ENCODE results near the gene GATAD2B. TPM values are rescaled to one million over a fixed set of nuclear protein-coding genes. Genes with fewer than 3 reads are reported as not detected.

Gene GATAD2B
- total and polyA plus RNA-seq, 7 donors = 1.8 to 37.4 (median 16.4) TPM

- TF ChIP-seq POLR2AphosphoS5 (IDR thresholded peaks at IDR 0.05) (no peak), CTCF (IDR thresholded peaks at IDR 0.05) (no peak), EP300 (IDR thresholded peaks at IDR 0.05) (no peak), POLR2A (IDR thresholded peaks at IDR 0.05) (no peak)
- Histone ChIP-seq H3K4me3 (no peak overlapping the region), H3K4me1 (no peaks in the 10 kb centered on the region), H3K27ac (no peak overlapping the region), H3K9me3 (no peaks in the 10 kb centered on the region), H3K27me3 (no peaks in the 10 kb centered on the region), H3K36me3 (peaks cover 0 to 31% (median 15%) of the 10 kb centered on the region in 4 donors)
- no peak for DNase-seq
- intact Hi-C loops (cut with DNase I) = no loop called here
- WGBS, 2 donors = 88 to 93% methylated on average over 6 of the region's 6 CpGs
Measured at GRCh38 chr1:153827168-153827964, 95.4 kb downstream of the GATAD2B start.

- peaks cover 0 to 6% (median 2%) of the 10 kb centered on the region in 4 donors for H3K4me1 ChIP-seq
- no peak overlapping the region for H3K27ac ChIP-seq
- H3K4me3 ChIP-seq = no peak overlapping the region
- 88 to 92% methylated on average over 2 of the region's 2 CpGs for WGBS, 2 donors
- DNase-seq = no peak
- peaks cover 25 to 52% (median 34%) of the 10 kb centered on the region in 4 donors for H3K36me3 ChIP-seq
- intact Hi-C loops (cut with DNase I) = no loop called here
- TF ChIP-seq CTCF (IDR thresholded peaks at IDR 0.05) = no peak
- TF ChIP-seq POLR2AphosphoS5 (IDR thresholded peaks at IDR 0.05) = no peak
- no peak for TF ChIP-seq EP300 (IDR thresholded peaks at IDR 0.05)
- no peak for TF ChIP-seq POLR2A (IDR thresholded peaks at IDR 0.05)
- H3K27me3 ChIP-seq = no peaks in the 10 kb centered on the region
- H3K9me3 ChIP-seq = no peaks in the 10 kb centered on the region
Measured at GRCh38 chr1:153818876-153819275, 103.9 kb downstream of the GATAD2B start.

GRCh38 chr1:153816283-153816889 lies 106.4 kb downstream of the GATAD2B start:
- 94 to 96% methylated on average over 13 of the region's 13 CpGs for WGBS, 2 donors
- H3K4me1 ChIP-seq = peaks cover 0 to 3% (median under 1%) of the 10 kb centered on the region in 4 donors
- DNase-seq = no peak
- no peak for TF ChIP-seq POLR2AphosphoS5 (IDR thresholded peaks at IDR 0.05)
- H3K4me3 ChIP-seq = no peak overlapping the region
- H3K27me3 ChIP-seq = no peaks in the 10 kb centered on the region
- H3K9me3 ChIP-seq = no peaks in the 10 kb centered on the region
- intact Hi-C loops (cut with DNase I) = no loop called here
- H3K36me3 ChIP-seq = peaks cover 39 to 77% (median 56%) of the 10 kb centered on the region in 4 donors
- no peak overlapping the region for H3K27ac ChIP-seq

- no peak overlapping the region for H3K4me3 ChIP-seq
- H3K4me1 ChIP-seq = peaks cover 0 to 4% (median 0%) of the 10 kb centered on the region in 4 donors
- no peaks in the 10 kb centered on the region for H3K9me3 ChIP-seq
- H3K27ac ChIP-seq = peak overlapping the region; percentile 22 to 40 (median 36)
- no peak for DNase-seq
- H3K27me3 ChIP-seq = no peaks in the 10 kb centered on the region
- peaks cover 11 to 47% (median 30%) of the 10 kb centered on the region in 4 donors for H3K36me3 ChIP-seq
- intact Hi-C loops (cut with DNase I) = no loop called here
- no peak for TF ChIP-seq CTCF (IDR thresholded peaks at IDR 0.05)
- no peak for TF ChIP-seq POLR2AphosphoS5 (IDR thresholded peaks at IDR 0.05)
- no peak for TF ChIP-seq POLR2A (IDR thresholded peaks at IDR 0.05)
- TF ChIP-seq EP300 (IDR thresholded peaks at IDR 0.05) = no peak
- WGBS, 2 donors = 83 to 87% methylated on average over 11 of the region's 11 CpGs
Measured at GRCh38 chr1:153805886-153806719, 116.7 kb downstream of the GATAD2B start.
